Retinal pigment epithelial cell (primary cell): ENCODE results near the gene CORIN.
"Not testable (repeated sequence)": the region's sequence is repeated elsewhere in the genome, so short reads cannot be mapped to it uniquely, and the experiment has no call there.

Experiments
- DNase-seq: peaks from one replicate; pipeline ENCODE4 v3.0.0-alpha.2; 2010; ENCODE audit warnings: low read depth
- H3K4me3 ChIP-seq: 2 replicates; pipeline ENCODE4 v1.5.1; 2011; ENCODE audit warnings: mild to moderate bottlenecking, low read length, control low read depth, moderate library complexity
- CTCF ChIP-seq: conservative IDR thresholded peaks from 2 replicates; pipeline ENCODE4 v1.5.1; 2011; ENCODE audit warnings: low read depth, low read length, control low read depth, inconsistent platforms

The CORIN gene

GRCh38 chr4:47776353-47776752 is 61.5 kb downstream of the CORIN start:
- no peak overlapping the region for H3K4me3 ChIP-seq
- no peak for TF ChIP-seq CTCF
- no peak for DNase-seq

GRCh38 chr4:47774079-47774478 is 63.8 kb downstream of the CORIN start:
- no peak for TF ChIP-seq CTCF
- no peak for DNase-seq
- no peak overlapping the region for H3K4me3 ChIP-seq

- TF ChIP-seq CTCF: no peak
- no peak for DNase-seq
- no peak overlapping the region for H3K4me3 ChIP-seq
Observed at GRCh38 chr4:47771020-47771419, 66.8 kb downstream of the CORIN start.

- not testable (repeated sequence) for H3K4me3 ChIP-seq, DNase-seq
Observed at GRCh38 chr4:47767956-47768355, 69.9 kb downstream of the CORIN start.

GRCh38 chr4:47763279-47763678 is 74.6 kb downstream of the CORIN start:
- H3K4me3 ChIP-seq: no peak overlapping the region
- DNase-seq: no peak
- no peak for TF ChIP-seq CTCF

GRCh38 chr4:47762376-47763266 is 75.2 kb downstream of the CORIN start:
- H3K4me3 ChIP-seq: no peak overlapping the region
- DNase-seq: no peak
- TF ChIP-seq CTCF: no peak

GRCh38 chr4:47753316-47753715 is 84.6 kb downstream of the CORIN start:
- H3K4me3 ChIP-seq, DNase-seq: not testable (repeated sequence)

GRCh38 chr4:47752214-47752613 is 85.7 kb downstream of the CORIN start:
- H3K4me3 ChIP-seq: no peak overlapping the region
- DNase-seq: no peak
- TF ChIP-seq CTCF: no peak
